Hypothalamus (tissue), 51 donors: ENCODE data around the gene TMCC1.
"Not testable (repeated sequence)": the region's sequence is repeated elsewhere in the genome, so short reads cannot be mapped to it uniquely, and the experiment has no call there.

Source experiments
- DNase-seq, 51 donors: peaks; one replicate each; lab custom pipeline; 2025; lab: John Stamatoyannopoulos, UW

The TMCC1 gene

GRCh38 chr3:129777806-129778205, 115.7 kb downstream of the TMCC1 start:
- peak in 10 of 51 donors; percentile 4 to 18 (median 8) for DNase-seq

- DNase-seq = no peak
Observed at GRCh38 chr3:129775870-129776269, 117.6 kb downstream of the TMCC1 start.

- DNase-seq = no peak
Observed at GRCh38 chr3:129773691-129774663, 119.5 kb downstream of the TMCC1 start.

GRCh38 chr3:129770604-129771003, 122.9 kb downstream of the TMCC1 start:
- DNase-seq = no peak

GRCh38 chr3:129769616-129770015, 123.9 kb downstream of the TMCC1 start:
- DNase-seq = no peak

GRCh38 chr3:129768728-129769127, 124.8 kb downstream of the TMCC1 start:
- no peak for DNase-seq

- no peak for DNase-seq
Observed at GRCh38 chr3:129766135-129766534, 127.4 kb downstream of the TMCC1 start.

- no peak for DNase-seq
Observed at GRCh38 chr3:129764090-129764489, 129.4 kb downstream of the TMCC1 start.

GRCh38 chr3:129758785-129759320, 134.7 kb downstream of the TMCC1 start:
- no peak for DNase-seq

- no peak for DNase-seq
Observed at GRCh38 chr3:129758306-129758705, 135.2 kb downstream of the TMCC1 start.

- no peak for DNase-seq
Observed at GRCh38 chr3:129756871-129757270, 136.6 kb downstream of the TMCC1 start.

GRCh38 chr3:129751105-129751504, 142.4 kb downstream of the TMCC1 start:
- DNase-seq = not testable (repeated sequence)

GRCh38 chr3:129749692-129750091, 143.8 kb downstream of the TMCC1 start:
- no peak for DNase-seq

GRCh38 chr3:129747992-129748391, 145.5 kb downstream of the TMCC1 start:
- DNase-seq = no peak

GRCh38 chr3:129747136-129747535, 146.4 kb downstream of the TMCC1 start:
- DNase-seq = no peak

GRCh38 chr3:129746629-129747028, 146.9 kb downstream of the TMCC1 start:
- DNase-seq = no peak

GRCh38 chr3:129745253-129745652, 148.3 kb downstream of the TMCC1 start:
- DNase-seq = peak in 9 of 51 donors; percentile 3 to 28 (median 8)

GRCh38 chr3:129741794-129742193, 151.7 kb downstream of the TMCC1 start:
- DNase-seq = no peak

- DNase-seq = no peak
Observed at GRCh38 chr3:129740090-129740489, 153.4 kb downstream of the TMCC1 start.

- no peak for DNase-seq
Observed at GRCh38 chr3:129739634-129740033, 153.9 kb downstream of the TMCC1 start.

GRCh38 chr3:129738172-129738571, 155.3 kb downstream of the TMCC1 start:
- no peak for DNase-seq

- no peak for DNase-seq
Observed at GRCh38 chr3:129736070-129736469, 157.4 kb downstream of the TMCC1 start.
